ENCODE results near the gene FGF7.

Gene FGF7

DNA sequence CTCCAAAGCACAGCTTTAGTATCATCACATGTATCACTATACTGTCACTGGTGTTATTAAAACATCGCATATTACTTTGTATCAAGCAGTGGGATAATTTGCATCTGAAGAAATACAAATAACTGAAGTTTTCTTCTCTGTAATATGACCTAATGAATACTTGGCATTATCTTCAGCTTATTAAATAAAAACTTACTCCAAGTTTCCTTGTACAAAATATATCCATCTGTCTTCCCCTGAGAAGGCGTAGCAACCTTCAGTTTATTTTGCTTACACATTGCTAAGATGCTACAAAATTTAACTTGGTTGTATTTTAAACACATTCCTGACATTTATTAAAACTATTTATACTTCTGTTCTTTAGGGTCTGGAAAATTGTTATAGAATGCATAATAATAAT, 13.7 kb downstream of the FGF7 start:
- no peaks in the 10 kb centered on the region for H3K36me3 ChIP-seq (ENCODE audit: control insufficient read depth in 5 of 5, insufficient read depth in 5 of 5, low read length in 5 of 5)
- no peak overlapping the region for H3K27ac ChIP-seq (ENCODE audit: low read depth, low read length)
- no peak overlapping the region for H3K4me3 ChIP-seq (ENCODE audit: low read depth in 1 of 5, low read length in 5 of 5)
- H3K9ac ChIP-seq (ENCODE audit: low read length in 5 of 5), result no peak overlapping the region
- peaks cover 0 to 20% (median 14%) of the 10 kb centered on the region in 5 donors for H3K4me1 ChIP-seq (ENCODE audit: control insufficient read depth in 5 of 5, insufficient read depth in 5 of 5, low read length in 5 of 5)
- no peaks in the 10 kb centered on the region for H3K9me3 ChIP-seq (ENCODE audit: control insufficient read depth in 5 of 5, low read length in 5 of 5)
- H3K27me3 ChIP-seq (ENCODE audit: control insufficient read depth in 5 of 5, insufficient read depth in 4 of 5, low read length in 5 of 5), result no peaks in the 10 kb centered on the region

DNA sequence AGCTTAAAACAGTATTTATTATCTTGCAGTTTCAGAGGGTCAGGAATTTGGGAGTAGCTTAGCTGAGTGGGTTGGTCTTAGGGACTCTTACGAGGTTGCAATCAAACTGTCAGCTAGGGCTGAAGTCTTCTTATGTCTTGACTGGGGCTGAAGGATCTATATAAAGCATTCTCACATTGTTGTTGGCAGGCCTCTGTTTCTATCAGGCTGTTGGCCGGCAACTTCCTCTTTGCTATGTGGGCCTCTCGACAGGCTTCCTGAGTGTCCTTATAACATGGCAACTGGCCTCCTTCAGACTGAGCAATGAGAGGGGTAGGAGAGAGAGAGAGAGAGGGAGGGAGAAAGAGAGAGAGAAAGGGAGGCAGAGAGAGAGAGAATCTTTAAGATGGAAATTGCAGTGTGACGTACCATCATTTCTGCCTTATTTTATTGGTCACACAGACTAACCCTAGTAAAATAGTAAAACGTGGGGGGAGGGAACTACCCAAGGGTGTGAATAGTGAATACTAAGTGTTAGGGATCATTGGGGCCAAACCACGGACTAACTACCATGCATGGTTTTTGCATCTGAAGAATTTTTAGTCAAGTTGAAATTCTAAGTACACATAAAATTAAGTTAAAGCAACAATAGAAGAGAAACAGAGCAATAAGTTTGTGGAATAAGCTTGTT, 16.1 kb downstream of the FGF7 start:
- Histone ChIP-seq H3K9ac (ENCODE audit: low read length in 5 of 5) (no peak overlapping the region), H3K36me3 (ENCODE audit: control insufficient read depth in 5 of 5, insufficient read depth in 5 of 5, low read length in 5 of 5) (no peaks in the 10 kb centered on the region), H3K27ac (ENCODE audit: low read depth, low read length) (peak overlapping the region; percentile 59), H3K27me3 (ENCODE audit: control insufficient read depth in 5 of 5, insufficient read depth in 4 of 5, low read length in 5 of 5) (no peaks in the 10 kb centered on the region), H3K9me3 (ENCODE audit: control insufficient read depth in 5 of 5, low read length in 5 of 5) (no peaks in the 10 kb centered on the region), H3K4me3 (ENCODE audit: low read depth in 1 of 5, low read length in 5 of 5) (peak overlapping the region in 1 of 5 donors; percentile 7), H3K4me1 (ENCODE audit: control insufficient read depth in 5 of 5, insufficient read depth in 5 of 5, low read length in 5 of 5) (peaks cover 0 to 20% (median 12%) of the 10 kb centered on the region in 5 donors)

DNA sequence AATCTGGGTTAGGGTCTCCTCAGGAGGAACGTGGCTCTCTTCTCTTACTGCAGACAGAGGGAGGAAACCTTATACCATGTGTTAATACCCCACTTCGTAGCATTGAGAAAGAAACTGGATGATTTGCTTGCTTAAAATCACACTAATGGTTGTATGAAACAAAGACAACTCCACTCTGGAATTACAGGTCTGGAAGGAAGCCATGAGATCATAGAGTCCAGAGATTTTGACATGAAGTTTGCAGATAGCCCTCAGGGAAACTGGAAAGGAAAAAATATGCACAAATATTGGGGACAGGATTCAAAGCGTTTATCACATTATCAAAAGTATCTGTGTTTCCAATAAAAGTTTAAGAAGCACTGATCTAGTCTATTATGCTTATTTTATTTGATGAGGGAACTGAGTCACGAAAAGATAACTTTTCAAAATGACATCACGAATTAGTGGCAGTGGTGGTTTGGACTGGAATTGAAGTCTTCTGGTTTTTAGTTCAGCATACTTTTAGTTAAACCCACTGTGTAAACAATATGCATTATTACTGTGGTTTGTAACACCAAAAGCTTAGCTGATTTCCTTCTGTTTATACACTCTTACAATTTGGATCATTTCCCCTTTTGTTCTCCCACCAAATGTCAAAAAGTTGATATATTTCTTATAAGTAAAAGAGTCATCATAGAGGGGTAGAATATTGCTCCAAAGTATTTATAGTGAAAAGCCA, 16.8 kb downstream of the FGF7 start:
- Histone ChIP-seq H3K9me3 (ENCODE audit: control insufficient read depth in 5 of 5, low read length in 5 of 5) (no peaks in the 10 kb centered on the region), H3K4me3 (ENCODE audit: low read depth in 1 of 5, low read length in 5 of 5) (no peak overlapping the region), H3K36me3 (ENCODE audit: control insufficient read depth in 5 of 5, insufficient read depth in 5 of 5, low read length in 5 of 5) (no peaks in the 10 kb centered on the region), H3K4me1 (ENCODE audit: control insufficient read depth in 5 of 5, insufficient read depth in 5 of 5, low read length in 5 of 5) (peaks cover 0 to 20% (median 12%) of the 10 kb centered on the region in 5 donors), H3K9ac (ENCODE audit: low read length in 5 of 5) (no peak overlapping the region), H3K27me3 (ENCODE audit: control insufficient read depth in 5 of 5, insufficient read depth in 4 of 5, low read length in 5 of 5) (no peaks in the 10 kb centered on the region), H3K27ac (ENCODE audit: low read depth, low read length) (peak overlapping the region; percentile 59)

DNA sequence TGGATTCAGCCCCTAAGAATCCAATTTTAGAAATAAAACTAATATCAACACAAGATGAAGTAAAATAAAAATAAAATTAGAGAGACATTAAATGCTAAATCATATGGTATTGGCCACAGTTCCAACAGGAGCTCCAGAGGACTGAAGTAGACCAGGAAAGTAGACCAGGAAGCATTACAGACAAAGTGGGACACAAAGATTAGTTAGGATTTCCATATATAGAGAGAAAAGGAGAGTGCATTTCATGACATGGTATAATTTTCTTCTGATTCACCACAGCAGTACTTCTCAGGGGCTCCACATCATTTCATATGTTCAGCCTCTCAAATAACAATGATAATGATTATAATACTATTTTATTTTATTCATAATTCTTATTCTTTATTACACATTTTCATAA, 18.3 kb downstream of the FGF7 start:
- no peak overlapping the region for H3K27ac ChIP-seq (ENCODE audit: low read depth, low read length)
- H3K4me1 ChIP-seq (ENCODE audit: control insufficient read depth in 5 of 5, insufficient read depth in 5 of 5, low read length in 5 of 5), result peaks cover 0 to 20% (median 14%) of the 10 kb centered on the region in 5 donors
- H3K4me3 ChIP-seq (ENCODE audit: low read depth in 1 of 5, low read length in 5 of 5), result no peak overlapping the region
- no peaks in the 10 kb centered on the region for H3K27me3 ChIP-seq (ENCODE audit: control insufficient read depth in 5 of 5, insufficient read depth in 4 of 5, low read length in 5 of 5)
- no peaks in the 10 kb centered on the region for H3K9me3 ChIP-seq (ENCODE audit: control insufficient read depth in 5 of 5, low read length in 5 of 5)
- no peak overlapping the region for H3K9ac ChIP-seq (ENCODE audit: low read length in 5 of 5)
- no peaks in the 10 kb centered on the region for H3K36me3 ChIP-seq (ENCODE audit: control insufficient read depth in 5 of 5, insufficient read depth in 5 of 5, low read length in 5 of 5)

DNA sequence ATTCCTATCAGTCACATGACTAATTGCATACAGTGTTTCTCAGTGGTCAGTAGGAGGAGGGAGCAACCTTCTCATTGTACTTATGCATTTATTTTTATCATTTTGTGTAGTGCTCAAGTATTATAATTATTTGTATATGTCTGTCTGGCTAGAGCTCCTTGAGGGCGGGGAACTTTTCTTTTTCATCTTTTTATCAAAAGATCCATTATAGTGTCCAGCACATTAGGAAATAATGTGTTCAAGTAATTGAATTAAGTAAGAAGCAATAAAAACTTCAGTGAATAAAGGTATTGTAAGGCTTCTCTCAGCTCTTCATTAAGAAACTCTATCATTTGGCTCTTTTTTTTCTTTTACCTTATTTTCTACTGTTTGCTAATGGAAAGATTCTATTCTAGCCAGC, 18.8 kb downstream of the FGF7 start:
- H3K4me1 ChIP-seq (ENCODE audit: control insufficient read depth in 5 of 5, insufficient read depth in 5 of 5, low read length in 5 of 5), result peaks cover 0 to 20% (median 15%) of the 10 kb centered on the region in 5 donors
- no peak overlapping the region for H3K27ac ChIP-seq (ENCODE audit: low read depth, low read length)
- no peaks in the 10 kb centered on the region for H3K27me3 ChIP-seq (ENCODE audit: control insufficient read depth in 5 of 5, insufficient read depth in 4 of 5, low read length in 5 of 5)

DNA sequence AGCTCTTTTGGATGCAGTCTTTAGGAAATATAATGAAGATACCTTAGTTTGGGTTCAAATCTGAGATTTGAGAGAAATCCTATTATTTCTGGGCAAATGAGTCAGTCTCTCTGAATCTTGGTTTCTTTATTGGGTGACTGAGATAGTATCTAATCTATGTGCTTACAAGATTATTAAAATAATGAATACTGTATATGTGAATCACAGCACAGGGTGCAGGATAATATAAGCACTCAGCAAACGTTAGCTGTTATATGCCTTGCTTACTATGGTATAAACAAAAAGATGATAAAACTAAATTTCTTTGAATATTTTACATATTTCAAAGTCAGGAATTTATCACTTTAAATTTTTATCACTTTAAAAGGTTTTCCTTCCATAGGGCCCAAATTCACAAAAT, 29.6 kb downstream of the FGF7 start:
- no peak overlapping the region for H3K27ac ChIP-seq (ENCODE audit: low read depth, low read length)

More for the DNA sequence above, 18.8 kb downstream of the FGF7 start:
- no peaks in the 10 kb centered on the region for H3K36me3 ChIP-seq (ENCODE audit: control insufficient read depth in 5 of 5, insufficient read depth in 5 of 5, low read length in 5 of 5)
- no peaks in the 10 kb centered on the region for H3K9me3 ChIP-seq (ENCODE audit: control insufficient read depth in 5 of 5, low read length in 5 of 5)
- H3K9ac ChIP-seq (ENCODE audit: low read length in 5 of 5), result no peak overlapping the region
- no peak overlapping the region for H3K4me3 ChIP-seq (ENCODE audit: low read depth in 1 of 5, low read length in 5 of 5)

DNA sequence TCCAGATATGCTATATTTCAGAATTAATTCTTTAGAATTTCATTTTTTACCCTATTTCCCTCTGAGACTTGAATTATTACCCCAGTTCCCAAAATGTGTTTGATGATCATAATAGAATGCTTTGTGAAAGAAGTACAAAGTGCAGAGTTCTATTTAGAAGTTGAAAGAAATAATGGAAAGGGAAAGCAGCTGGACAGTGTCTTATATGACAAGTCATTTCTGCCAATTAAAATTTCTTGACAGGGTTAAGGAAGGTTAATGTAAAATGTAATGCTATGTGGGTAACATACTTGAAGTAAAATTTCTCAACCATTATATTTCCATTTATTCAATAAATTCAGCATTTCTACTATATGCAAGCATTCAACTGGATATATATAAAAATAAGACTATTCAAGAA, 33.1 kb downstream of the FGF7 start:
- H3K4me1 ChIP-seq (ENCODE audit: control insufficient read depth in 5 of 5, insufficient read depth in 5 of 5, low read length in 5 of 5), result peaks cover 0 to 11% (median 2%) of the 10 kb centered on the region in 5 donors
- H3K9ac ChIP-seq (ENCODE audit: low read length in 5 of 5), result no peak overlapping the region
- H3K36me3 ChIP-seq (ENCODE audit: control insufficient read depth in 5 of 5, insufficient read depth in 5 of 5, low read length in 5 of 5), result no peaks in the 10 kb centered on the region
- H3K27me3 ChIP-seq (ENCODE audit: control insufficient read depth in 5 of 5, insufficient read depth in 4 of 5, low read length in 5 of 5), result no peaks in the 10 kb centered on the region
- no peaks in the 10 kb centered on the region for H3K9me3 ChIP-seq (ENCODE audit: control insufficient read depth in 5 of 5, low read length in 5 of 5)
- no peak overlapping the region for H3K27ac ChIP-seq (ENCODE audit: low read depth, low read length)
- H3K4me3 ChIP-seq (ENCODE audit: low read depth in 1 of 5, low read length in 5 of 5), result no peak overlapping the region

More for the DNA sequence above, 29.6 kb downstream of the FGF7 start:
- H3K9me3 ChIP-seq (ENCODE audit: control insufficient read depth in 5 of 5, low read length in 5 of 5), result no peaks in the 10 kb centered on the region
- H3K4me1 ChIP-seq (ENCODE audit: control insufficient read depth in 5 of 5, insufficient read depth in 5 of 5, low read length in 5 of 5), result peaks cover 0 to 2% (median 0%) of the 10 kb centered on the region in 5 donors
- no peaks in the 10 kb centered on the region for H3K27me3 ChIP-seq (ENCODE audit: control insufficient read depth in 5 of 5, insufficient read depth in 4 of 5, low read length in 5 of 5)
- H3K9ac ChIP-seq (ENCODE audit: low read length in 5 of 5), result no peak overlapping the region
- H3K36me3 ChIP-seq (ENCODE audit: control insufficient read depth in 5 of 5, insufficient read depth in 5 of 5, low read length in 5 of 5), result no peaks in the 10 kb centered on the region
- H3K4me3 ChIP-seq (ENCODE audit: low read depth in 1 of 5, low read length in 5 of 5), result no peak overlapping the region

DNA sequence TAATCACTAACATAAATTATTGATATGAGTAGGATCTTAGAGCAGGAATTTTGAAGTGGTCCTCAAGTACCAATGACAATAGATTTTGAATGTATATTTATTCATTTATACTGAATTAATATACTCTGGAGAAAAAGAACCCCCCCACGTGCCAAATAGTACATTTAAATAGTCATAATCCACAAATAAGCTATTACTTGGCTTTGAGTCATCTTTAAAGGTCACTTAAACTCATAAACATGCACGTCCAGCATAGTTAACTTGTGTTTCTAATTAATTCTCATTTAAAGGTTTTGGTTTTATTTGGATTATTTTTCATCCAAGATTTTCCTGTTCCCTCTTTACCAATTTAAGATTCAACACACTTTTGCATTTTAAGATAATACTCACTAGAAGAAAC, 35.1 kb downstream of the FGF7 start:
- H3K4me3 ChIP-seq (ENCODE audit: low read depth in 1 of 5, low read length in 5 of 5), result no peak overlapping the region
- H3K36me3 ChIP-seq (ENCODE audit: control insufficient read depth in 5 of 5, insufficient read depth in 5 of 5, low read length in 5 of 5), result no peaks in the 10 kb centered on the region
- H3K9ac ChIP-seq (ENCODE audit: low read length in 5 of 5), result no peak overlapping the region
- H3K27ac ChIP-seq (ENCODE audit: low read depth, low read length), result no peak overlapping the region
- H3K27me3 ChIP-seq (ENCODE audit: control insufficient read depth in 5 of 5, insufficient read depth in 4 of 5, low read length in 5 of 5), result no peaks in the 10 kb centered on the region
- H3K4me1 ChIP-seq (ENCODE audit: control insufficient read depth in 5 of 5, insufficient read depth in 5 of 5, low read length in 5 of 5), result peaks cover 0 to 26% (median 16%) of the 10 kb centered on the region in 5 donors
- no peaks in the 10 kb centered on the region for H3K9me3 ChIP-seq (ENCODE audit: control insufficient read depth in 5 of 5, low read length in 5 of 5)

DNA sequence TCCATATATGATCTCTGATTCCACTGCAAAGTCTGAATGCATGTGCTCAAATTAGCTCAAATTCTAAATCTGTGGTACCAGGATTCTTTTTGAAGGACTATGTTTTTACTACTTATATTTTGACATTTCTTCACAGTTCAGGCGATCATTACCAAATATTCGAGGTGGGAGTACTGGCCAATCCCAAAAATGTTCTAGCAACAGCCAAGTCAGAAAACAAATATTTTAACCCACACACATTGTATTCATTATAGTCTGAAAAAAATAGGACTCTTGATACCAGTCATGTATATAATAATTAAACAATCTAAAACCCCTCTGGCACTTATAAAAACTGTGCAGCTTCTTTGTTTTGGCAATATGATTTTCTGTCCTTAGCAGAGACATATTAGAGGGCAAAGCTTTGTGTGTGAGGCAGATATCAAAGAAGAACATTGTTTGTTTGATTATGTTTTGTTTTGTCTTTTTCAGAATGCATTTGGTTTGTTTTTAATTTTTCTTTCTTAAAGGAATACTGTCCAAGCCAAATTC, 37.4 kb downstream of the FGF7 start:
- Histone ChIP-seq H3K36me3 (ENCODE audit: control insufficient read depth in 5 of 5, insufficient read depth in 5 of 5, low read length in 5 of 5) (no peaks in the 10 kb centered on the region), H3K9ac (ENCODE audit: low read length in 5 of 5) (no peak overlapping the region), H3K27ac (ENCODE audit: low read depth, low read length) (peak overlapping the region; percentile 3), H3K4me1 (ENCODE audit: control insufficient read depth in 5 of 5, insufficient read depth in 5 of 5, low read length in 5 of 5) (peaks cover 0 to 26% (median 16%) of the 10 kb centered on the region in 5 donors), H3K27me3 (ENCODE audit: control insufficient read depth in 5 of 5, insufficient read depth in 4 of 5, low read length in 5 of 5) (no peaks in the 10 kb centered on the region), H3K4me3 (ENCODE audit: low read depth in 1 of 5, low read length in 5 of 5) (no peak overlapping the region), H3K9me3 (ENCODE audit: control insufficient read depth in 5 of 5, low read length in 5 of 5) (no peaks in the 10 kb centered on the region)

DNA sequence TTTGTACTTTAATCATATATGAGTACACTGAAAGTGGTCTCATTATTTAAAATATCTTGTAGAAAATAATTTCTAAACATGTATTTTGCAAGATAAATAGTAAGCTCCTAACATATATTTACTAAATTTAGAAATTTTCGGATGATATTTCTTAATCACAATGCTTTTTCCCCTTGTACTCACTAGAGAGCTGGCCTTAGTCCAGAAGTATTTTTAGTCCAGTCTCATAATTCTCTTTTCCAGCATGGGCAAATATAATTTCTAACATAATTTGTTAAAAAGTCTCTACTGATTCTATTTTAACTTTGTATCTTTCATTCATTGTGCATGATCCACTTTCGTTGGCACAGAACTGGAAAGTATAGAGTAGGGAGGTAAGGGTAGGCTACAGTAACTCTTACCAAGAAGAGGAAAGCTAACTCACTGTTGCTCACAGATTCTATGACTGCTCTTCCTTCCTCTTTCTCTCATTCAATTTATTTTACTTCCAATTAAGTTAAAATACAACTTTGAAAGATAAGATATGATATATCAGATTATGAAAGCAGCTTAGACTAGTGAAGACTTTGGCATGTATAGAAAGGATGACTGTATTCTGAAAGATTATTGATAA, 39.3 kb downstream of the FGF7 start:
- Histone ChIP-seq H3K36me3 (ENCODE audit: control insufficient read depth in 5 of 5, insufficient read depth in 5 of 5, low read length in 5 of 5) (no peaks in the 10 kb centered on the region), H3K4me3 (ENCODE audit: low read depth in 1 of 5, low read length in 5 of 5) (no peak overlapping the region), H3K9me3 (ENCODE audit: control insufficient read depth in 5 of 5, low read length in 5 of 5) (no peaks in the 10 kb centered on the region), H3K9ac (ENCODE audit: low read length in 5 of 5) (no peak overlapping the region), H3K27me3 (ENCODE audit: control insufficient read depth in 5 of 5, insufficient read depth in 4 of 5, low read length in 5 of 5) (no peaks in the 10 kb centered on the region), H3K27ac (ENCODE audit: low read depth, low read length) (peak overlapping the region; percentile 51), H3K4me1 (ENCODE audit: control insufficient read depth in 5 of 5, insufficient read depth in 5 of 5, low read length in 5 of 5) (peaks cover 0 to 39% (median 18%) of the 10 kb centered on the region in 5 donors)

Measured in subcutaneous abdominal adipose tissue (tissue), 5 donors.